ENCODE results near the gene SLC12A1.

Gene SLC12A1

GRCh38 chr15:48244921-48245320, 38.8 kb downstream of the SLC12A1 start:
- DNase-seq = no peak

DNA sequence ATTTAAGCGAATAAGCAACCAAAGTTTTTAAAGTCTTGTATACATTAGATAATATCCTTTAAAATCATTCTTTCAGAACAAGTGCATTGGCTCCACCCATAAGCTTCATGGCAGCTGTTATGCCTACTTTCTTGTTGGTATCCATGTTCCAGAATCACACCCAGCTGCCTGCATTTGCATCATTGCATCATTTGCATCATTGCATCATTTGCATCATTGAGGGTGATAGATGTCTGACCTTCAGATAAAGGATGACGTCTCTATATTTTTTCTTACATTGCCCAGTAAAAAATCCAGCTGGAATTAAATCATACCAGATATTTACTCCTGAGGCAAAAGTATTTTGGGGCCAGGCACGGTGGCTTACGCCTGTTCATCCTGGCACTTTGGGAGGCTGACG, 42.3 kb downstream of the SLC12A1 start:
- no peak for DNase-seq

DNA sequence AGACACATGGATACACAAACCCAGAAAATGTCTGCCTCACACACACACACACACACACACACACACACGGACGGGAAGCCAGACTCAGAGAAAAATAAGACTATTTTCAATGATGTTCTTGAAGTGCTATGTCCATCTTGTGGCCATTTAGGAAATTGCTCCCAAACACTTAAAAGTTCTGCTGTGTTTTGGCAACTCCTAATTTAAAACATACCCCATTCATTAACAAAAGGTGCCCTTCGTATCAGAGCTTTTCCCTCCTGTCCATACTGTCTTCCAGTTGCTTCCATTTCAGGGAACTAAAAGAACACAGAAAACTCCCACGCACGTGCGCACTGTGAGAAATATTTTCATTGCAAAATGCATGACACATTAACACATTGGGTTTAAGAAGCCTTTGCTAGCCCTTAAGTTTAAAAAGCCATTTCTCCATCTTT, 44.6 kb downstream of the SLC12A1 start:
- no peak for DNase-seq

GRCh38 chr15:48253172-48253571, 47.1 kb downstream of the SLC12A1 start:
- DNase-seq = no peak

GRCh38 chr15:48265135-48265534, 59.0 kb downstream of the SLC12A1 start:
- no peak for DNase-seq

DNA sequence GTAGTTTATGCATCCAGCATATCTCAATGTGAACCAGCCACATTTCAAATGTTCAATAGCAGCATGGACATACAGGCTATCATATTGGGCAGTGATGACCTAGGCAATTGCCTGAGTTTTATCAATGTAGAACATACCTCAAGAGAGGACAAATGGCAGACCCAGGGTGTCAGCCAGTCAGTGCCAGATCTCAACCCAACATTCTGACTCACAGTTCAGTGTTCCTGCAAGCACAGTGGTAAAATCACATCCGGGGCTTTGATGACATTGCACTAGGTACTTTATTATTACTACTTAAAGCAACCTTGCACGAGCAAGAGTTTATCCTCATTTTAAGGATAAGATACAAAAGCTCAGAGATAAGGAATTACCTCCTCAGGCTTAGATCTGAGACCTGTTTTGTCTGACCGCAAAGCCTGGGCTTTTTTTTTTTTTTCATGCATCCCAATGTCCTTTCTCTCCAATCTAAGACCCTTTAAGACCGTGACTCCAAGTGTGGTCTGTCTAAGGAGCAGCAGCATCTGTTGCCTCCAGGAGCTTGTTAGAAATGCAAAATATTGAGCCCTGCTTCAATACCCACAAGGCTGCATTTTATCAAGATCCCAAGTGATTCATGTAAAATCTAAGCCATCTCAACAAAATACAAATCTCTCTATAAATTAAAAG, 60.1 kb downstream of the SLC12A1 start:
- DNase-seq = no peak

DNA sequence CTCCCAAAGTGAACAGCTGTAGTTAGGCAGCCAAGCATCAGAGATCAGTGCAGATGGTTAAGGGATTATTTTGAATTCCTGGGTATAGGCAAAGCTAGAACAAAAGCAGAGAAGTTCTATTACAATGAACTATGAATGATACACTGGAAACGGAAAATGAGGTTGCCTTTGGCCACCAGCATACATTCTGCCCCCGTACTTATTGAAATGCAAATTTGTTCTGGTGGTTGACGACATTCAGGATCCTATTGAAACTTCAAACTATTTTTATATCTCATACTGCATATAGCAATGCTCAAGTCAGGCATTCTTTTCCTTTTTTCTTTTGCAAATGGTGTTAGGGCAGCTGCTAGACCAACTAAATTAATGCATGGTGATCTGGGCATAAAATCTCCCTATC, 61.7 kb downstream of the SLC12A1 start:
- DNase-seq = no peak

DNA sequence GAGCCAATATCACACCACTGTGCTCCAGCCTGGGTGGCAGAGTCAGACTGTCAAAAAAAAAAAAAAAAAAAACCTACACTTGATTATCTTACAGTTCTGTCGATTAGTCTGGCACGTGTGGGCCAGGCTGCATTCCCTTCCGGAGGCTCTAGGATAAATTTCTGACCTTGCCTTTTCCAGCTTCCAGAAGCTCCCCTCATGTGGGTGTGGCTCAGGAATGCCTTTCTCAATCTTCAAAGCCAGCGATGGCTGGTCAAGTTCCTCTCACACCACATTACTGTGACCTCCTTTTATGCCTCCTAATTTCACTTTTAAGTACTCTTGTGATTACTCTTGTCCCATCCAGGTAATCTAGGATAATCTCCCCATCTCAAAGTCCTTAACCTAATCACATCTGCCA, 66.9 kb downstream of the SLC12A1 start:
- no peak for DNase-seq

- DNase-seq = no peak
These were observed 72.6 kb downstream of the SLC12A1 start for GRCh38 chr15:48278666-48279065.

DNA sequence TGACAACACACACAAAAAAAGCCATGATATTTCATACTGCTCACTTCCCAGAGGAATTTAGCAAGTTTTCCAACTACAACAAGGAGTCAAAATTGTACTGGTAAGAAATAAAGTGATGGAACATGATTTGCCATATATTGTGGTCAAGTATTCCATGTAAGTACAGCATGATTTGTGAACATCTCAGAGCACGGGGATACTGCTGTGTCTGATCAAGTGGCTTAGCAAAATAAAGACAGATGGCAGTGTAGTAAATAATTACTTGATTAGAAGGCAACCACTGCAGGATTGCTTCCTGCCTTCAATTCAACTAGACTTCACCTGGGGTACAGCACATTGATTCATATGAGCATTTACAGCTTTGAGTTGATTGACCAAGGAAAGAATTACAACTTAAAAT, 73.5 kb downstream of the SLC12A1 start:
- DNase-seq = no peak

DNA sequence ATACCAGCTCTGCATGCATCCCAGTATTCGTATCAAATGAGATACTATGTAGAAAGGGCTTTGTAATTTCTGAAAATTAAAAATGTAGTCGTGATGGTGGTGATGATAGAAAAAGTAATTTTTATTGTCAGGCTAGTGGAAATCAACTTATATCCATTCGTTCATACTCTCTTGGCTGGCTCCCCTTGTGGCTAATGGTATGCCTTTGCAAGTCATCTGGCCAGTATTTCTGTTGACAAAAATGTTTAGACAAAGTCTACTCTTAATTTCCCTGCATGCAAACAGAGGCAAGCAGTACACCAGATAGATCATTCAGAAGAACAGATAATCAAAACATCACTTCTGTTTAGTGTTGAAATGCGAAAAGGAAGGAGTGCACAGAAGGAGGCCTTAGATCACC, 75.6 kb downstream of the SLC12A1 start:
- DNase-seq = no peak

DNA sequence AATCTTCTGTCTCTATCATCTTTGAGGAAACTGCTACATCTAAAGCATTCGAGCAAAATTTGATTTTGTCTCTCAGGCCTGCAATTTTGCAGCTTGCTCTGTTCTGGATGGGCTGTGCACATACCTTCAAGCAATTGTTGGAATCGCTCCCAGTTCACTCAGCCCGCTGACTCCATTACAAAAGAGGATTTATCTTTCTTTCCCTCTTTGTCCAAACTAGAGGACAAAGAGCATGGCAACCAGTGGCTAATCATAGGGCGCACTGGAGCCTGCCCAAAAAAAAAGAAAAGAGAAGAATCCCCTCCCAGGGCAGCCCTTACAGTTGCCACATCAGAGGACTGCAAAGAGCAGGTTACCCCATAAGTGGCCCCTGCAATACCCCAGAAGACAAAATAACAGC, 76.1 kb downstream of the SLC12A1 start:
- DNase-seq = no peak

DNA sequence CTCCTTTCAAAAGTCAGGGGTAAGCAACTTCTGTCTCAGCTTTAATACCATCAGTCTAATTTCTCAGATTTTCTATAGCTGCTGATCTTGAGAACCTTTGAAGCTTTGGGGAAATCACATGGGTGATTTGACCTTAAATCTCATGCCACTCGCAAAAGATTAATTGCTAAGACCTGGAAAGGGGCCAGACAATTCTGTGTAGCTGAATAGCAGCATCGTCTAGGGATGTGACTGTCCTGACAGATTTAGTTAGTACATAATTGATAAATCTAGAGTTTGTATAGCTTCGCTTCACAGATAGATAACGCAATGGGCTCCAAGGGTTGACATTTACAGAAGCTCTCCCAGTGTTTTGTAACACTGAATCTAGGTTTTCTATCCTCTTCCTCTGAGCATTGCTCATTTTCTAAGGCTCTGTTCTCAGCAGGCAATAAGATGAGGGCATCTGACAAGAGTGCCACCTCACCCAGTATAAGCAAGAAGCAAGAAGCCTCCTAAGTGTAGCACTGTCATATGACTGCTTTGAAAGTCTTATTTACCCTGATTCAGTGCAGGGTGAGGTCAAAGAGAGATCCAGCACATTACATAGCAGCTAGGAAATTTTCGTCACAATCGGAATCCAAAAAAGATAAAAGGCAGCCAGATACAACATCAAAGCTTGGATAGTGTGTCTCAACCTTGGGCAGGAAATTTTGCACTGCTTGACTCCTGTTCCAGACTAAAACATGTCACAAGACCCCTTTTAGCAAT, 77.5 kb downstream of the SLC12A1 start:
- DNase-seq = no peak

DNA sequence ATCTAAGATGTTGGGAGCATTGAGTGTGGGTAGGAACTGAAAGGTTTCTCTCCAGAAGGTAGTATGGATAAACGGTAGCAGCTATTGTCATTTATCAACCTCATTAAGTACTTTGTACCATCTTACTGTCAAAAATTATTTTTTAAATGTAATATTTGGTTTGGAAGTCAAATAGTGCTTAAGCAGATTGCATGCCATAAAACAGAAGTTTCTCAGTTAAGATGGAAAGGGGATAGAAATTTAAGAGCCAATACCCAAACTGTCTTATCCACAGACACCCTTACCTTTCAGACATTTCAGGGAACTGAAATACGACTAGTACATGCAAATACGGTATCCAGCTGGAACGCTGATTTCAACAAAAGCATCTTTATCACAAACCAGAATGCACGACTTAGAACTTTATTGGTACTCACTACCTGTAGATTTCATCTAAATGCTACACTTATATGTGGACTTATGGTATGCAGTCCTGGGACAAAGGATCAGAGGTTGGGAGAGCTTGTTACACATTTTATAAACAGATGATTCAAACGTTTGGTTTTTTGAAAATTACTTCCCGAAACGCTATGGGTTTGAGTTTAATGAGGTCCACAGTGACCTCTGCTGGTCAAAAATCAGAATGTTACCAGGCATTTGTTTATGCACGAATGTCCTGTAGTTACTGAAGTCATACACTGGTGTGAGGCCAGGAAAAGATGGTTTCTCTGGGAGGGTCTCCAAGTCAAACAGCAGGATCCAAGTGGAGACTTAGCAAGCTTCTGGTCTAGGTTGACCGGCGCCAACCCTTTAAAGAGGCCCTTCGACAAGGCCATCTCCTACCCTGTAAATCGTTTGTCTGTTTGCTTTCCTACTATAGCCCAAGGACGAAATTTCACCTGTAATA, 79.5 kb downstream of the SLC12A1 start:
- DNase-seq = peak in 1 of 2 experiments; percentile 39

- no peak for DNase-seq
These were observed 83.5 kb downstream of the SLC12A1 start for GRCh38 chr15:48289628-48290027.

- DNase-seq = no peak
These were observed 86.4 kb downstream of the SLC12A1 start for GRCh38 chr15:48292458-48292857.

DNA sequence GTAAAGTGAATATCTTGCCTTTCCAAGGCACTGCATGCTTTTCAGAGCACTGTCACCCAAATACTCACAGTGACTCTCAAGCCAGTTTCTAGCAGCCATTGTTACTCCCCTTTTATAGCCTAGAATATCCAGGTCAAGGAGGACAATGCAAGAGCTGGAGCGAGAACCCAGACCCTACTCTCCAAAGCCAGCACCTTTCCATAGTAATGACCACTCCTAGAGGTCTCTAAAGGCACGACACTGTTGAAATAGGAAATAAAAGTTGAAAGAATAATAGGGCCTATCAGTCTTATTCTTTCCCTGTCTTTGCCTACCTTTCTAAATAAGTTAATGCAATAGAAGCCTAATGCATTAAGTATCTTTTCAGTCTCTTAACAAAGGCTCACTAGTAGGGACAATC, 91.6 kb downstream of the SLC12A1 start:
- no peak for DNase-seq

GRCh38 chr15:48298914-48299313, 92.8 kb downstream of the SLC12A1 start:
- DNase-seq = no peak

GRCh38 chr15:48300038-48300437, 93.9 kb downstream of the SLC12A1 start:
- no peak for DNase-seq

DNA sequence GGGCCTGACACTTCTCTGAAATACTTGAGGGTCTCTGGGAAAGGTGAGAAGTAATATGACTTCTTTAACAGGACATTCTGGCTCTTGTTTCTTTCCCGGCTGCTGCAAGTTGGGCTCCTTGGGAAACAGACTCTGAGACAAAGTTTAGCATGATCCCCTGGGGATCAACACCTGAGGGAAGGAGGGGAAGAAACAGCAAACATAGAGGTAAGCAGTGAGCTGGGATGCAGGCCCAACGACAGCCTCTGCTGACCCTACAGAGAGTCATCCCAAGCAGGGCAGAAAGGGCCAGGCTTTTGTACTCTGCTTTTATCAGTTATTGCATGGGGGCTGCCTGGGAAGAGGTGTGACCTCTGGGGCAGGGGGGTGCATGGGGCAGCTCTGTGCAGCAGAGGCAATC, 98.3 kb downstream of the SLC12A1 start:
- no peak for DNase-seq

DNA sequence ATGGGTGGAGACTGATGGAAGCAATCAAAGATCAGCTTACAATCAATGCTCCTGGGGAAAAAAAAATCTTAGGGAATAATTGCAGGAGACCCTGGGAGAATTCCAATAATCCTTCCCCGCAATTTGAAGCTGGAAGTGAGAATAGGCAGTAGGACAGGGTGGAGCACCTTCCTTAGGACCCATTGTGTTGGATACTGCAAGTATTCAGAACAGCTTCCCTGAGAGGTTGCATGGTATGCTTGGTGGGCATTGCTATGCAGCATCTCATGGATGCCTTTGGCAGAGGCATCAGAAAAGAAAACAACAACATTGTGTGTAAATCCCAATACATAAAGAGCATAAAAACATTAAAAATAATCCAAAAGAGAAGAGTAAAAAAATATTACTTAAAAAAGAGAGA, 100.5 kb downstream of the SLC12A1 start:
- DNase-seq = no peak

- no peak for DNase-seq
These were observed 101.5 kb downstream of the SLC12A1 start for GRCh38 chr15:48307586-48307985.

- no peak for DNase-seq
These were observed 103.6 kb downstream of the SLC12A1 start for GRCh38 chr15:48309740-48310139.

- no peak for DNase-seq
These were observed 107.1 kb downstream of the SLC12A1 start for GRCh38 chr15:48313216-48313615.

Measured in cerebellar nuclear complex (tissue), 1 donor.